Measurements from ENCODE around the gene MLC1.
A peak's percentile ranks its signal among the peaks of the same experiment; 100 is the strongest.

MLC1 gene

GRCh38 chr22:50030297-50031188 lies 54.7 kb downstream of the MLC1 start:
- ChIA-PET CTCF (interaction anchor here (0.5 to 3.6 kb wide), 48 partner anchors 10 to 305 kb away, joined by 3 to 67 read pairs (median 4); partner anchors contain the start of genes ALG12 and CRELD2), POLR2A (interaction anchor here (0.5 to 1.2 kb wide), 7 partner anchors 59 to 97 kb away, joined by 3 to 4 read pairs (median 4); partner anchors contain the start of gene PIM3)
- Histone ChIP-seq H3K9me3 (ENCODE audit: control insufficient read depth, insufficient read depth, low read depth, low read length) (no peaks in the 10 kb centered on the region), H3K36me3 (ENCODE audit: control insufficient read depth in 2 of 2, insufficient read depth in 1 of 2, low read length in 2 of 2) (no peaks in the 10 kb centered on the region), H3K4me1 (ENCODE audit: control insufficient read depth, insufficient read depth, low read length) (no peaks in the 10 kb centered on the region), H3K4me3 (ENCODE audit: low read depth, low read length) (no peak overlapping the region), H3K27ac (ENCODE audit: extremely low read depth, low read depth, low read length) (no peak overlapping the region; the same call in 1 of the 2 replicates)
- TF ChIP-seq TCF7L2 (IDR thresholded peaks at IDR 0.05; ENCODE audit: borderline replicate concordance, low read depth, low read length) (no peak), ZNF560 (tag by site-specific recombination; IDR thresholded peaks at IDR 0.05; ENCODE audit: borderline replicate concordance) (peak; percentile 83; the same call in 1 of the 2 replicates), PBX3 (CRISPR knock-in tag; IDR thresholded peaks at IDR 0.05) (peak; percentile 85), PATZ1 (tag by site-specific recombination; IDR thresholded peaks at IDR 0.05) (peak; percentile 56), GLIS1 (tag by site-specific recombination; IDR thresholded peaks at IDR 0.05) (peak; percentile 42), ZBTB10 (tag by site-specific recombination; IDR thresholded peaks at IDR 0.05) (peak; percentile 32), CTCF (tag by site-specific recombination; IDR thresholded peaks at IDR 0.05) (peak; percentile 98), KLF17 (tag by site-specific recombination; IDR thresholded peaks at IDR 0.05) (0 out of 2 replicates have a peak, but pooled peaks have one; percentile 61), ZEB2 (tag by site-specific recombination; IDR thresholded peaks at IDR 0.05) (peak; percentile 38; the same call in 1 of the 2 replicates), ZNF610 (tag by site-specific recombination; IDR thresholded peaks at IDR 0.05; ENCODE audit: borderline replicate concordance) (0 out of 2 replicates have a peak, but pooled peaks have one; percentile 17), ZBTB26 (tag by site-specific recombination; optimal IDR thresholded peaks at IDR 0.05) (peak; percentile 39), ZNF2 (tag by site-specific recombination; IDR thresholded peaks at IDR 0.05) (0 out of 2 replicates have a peak, but pooled peaks have one; percentile 35), ZBTB7A (tag by site-specific recombination; IDR thresholded peaks at IDR 0.05; ENCODE audit: low read depth) (0 out of 2 replicates have a peak, but pooled peaks have one; percentile 20), ZNF654 (tag by site-specific recombination; IDR thresholded peaks at IDR 0.05; ENCODE audit: low read depth) (peak; percentile 81), ZNF157 (tag by site-specific recombination; IDR thresholded peaks at IDR 0.05) (no peak), ZSCAN16 (tag by site-specific recombination; IDR thresholded peaks at IDR 0.05) (no peak), ZBTB48 (tag by site-specific recombination; IDR thresholded peaks at IDR 0.05) (0 out of 2 replicates have a peak, but pooled peaks have one; percentile 27), ZNF501 (tag by site-specific recombination; IDR thresholded peaks at IDR 0.05) (0 out of 2 replicates have a peak, but pooled peaks have one; percentile 39), ZBTB8A (tag by site-specific recombination; IDR thresholded peaks at IDR 0.05) (peak; percentile 49), ZNF391 (tag by site-specific recombination; IDR thresholded peaks at IDR 0.05; ENCODE audit: borderline replicate concordance, low read depth) (peak; percentile 42; the same call in 1 of the 2 replicates), ZSCAN30 (tag by site-specific recombination; IDR thresholded peaks at IDR 0.05) (peak; percentile 44; the same call in 1 of the 2 replicates), ZNF692 (tag by site-specific recombination; IDR thresholded peaks at IDR 0.05) (peak; percentile 50; the same call in 1 of the 2 replicates), ZNF335 (tag by site-specific recombination; conservative IDR thresholded peaks at IDR 0.05) (no peak), ZNF585B (tag by site-specific recombination; IDR thresholded peaks at IDR 0.05) (no peak)

All from HEK293 (cell line).